Activated CD4-positive, alpha-beta T cell treated with anti-CD3 and anti-CD28 coated beads, Interleukin-2, amount 10 ng/mL, durations not matched to agents 7 days and 5 days (primary cell): Measurements from ENCODE around the gene GPBAR1. TPM values are rescaled to one million over a fixed set of nuclear protein-coding genes. Genes with fewer than 3 reads are reported as not detected.
"Not testable (repeated sequence)": the region's sequence is repeated elsewhere in the genome, so short reads cannot be mapped to it uniquely, and the experiment has no call there.

Source experiments
- CTCF ChIA-PET: fragments of 350-600 bp; sonication (Branson Sonifier 250); formaldehyde crosslinking; loops from one replicate; lab custom pipeline; 2021; ENCODE audit warnings: antibody characterized with exemption; lab: Charles Lee
- POLR2A ChIA-PET: fragments of 350-600 bp; sonication (Branson Sonifier 250); formaldehyde crosslinking; loops from one replicate; lab custom pipeline; 2021; ENCODE audit warnings: antibody characterized with exemption; lab: Charles Lee
- DNase-seq: peaks from one replicate; pipeline ENCODE4 v3.0.0-alpha.2; 2020
- H3K27ac Mint-ChIP-seq: one replicate; pipeline ENCODE4 v1.8.0; 2021; ENCODE audit warnings: mild to moderate bottlenecking, moderate library complexity, mixed read lengths
- H3K27me3 Mint-ChIP-seq: one replicate; pipeline ENCODE4 v1.8.0; 2021; ENCODE audit warnings: mixed read lengths
- H3K36me3 Mint-ChIP-seq: one replicate; pipeline ENCODE4 v1.8.0; 2021; ENCODE audit warnings: low read depth, mixed read lengths
- H3K4me1 Mint-ChIP-seq: one replicate; pipeline ENCODE4 v1.8.0; 2021; ENCODE audit warnings: mixed read lengths
- H3K4me3 Mint-ChIP-seq: one replicate; pipeline ENCODE4 v1.8.0; 2021; ENCODE audit warnings: mild to moderate bottlenecking, moderate library complexity, mixed read lengths
- H3K9me3 Mint-ChIP-seq: one replicate; pipeline ENCODE4 v1.8.0; 2021; ENCODE audit warnings: mixed read lengths
- microRNA-seq: library from miRNA; unstranded; fragments of <30 nt; microRNA quantifications from one replicate; pipeline ENCODE4 v1.2.0, GENCODE V29; 2021; ENCODE audit warnings: borderline microRNAs expressed, borderline replicate concordance
- total RNA-seq, 2 experiments: library from RNA; stranded (reverse); gene quantifications; one replicate each; pipeline ENCODE4 v1.2.3, GENCODE V29; 2021

The GPBAR1 gene
- total RNA-seq, 2 experiments from 2014 or later = 1.0 to 1.2 TPM

DNA sequence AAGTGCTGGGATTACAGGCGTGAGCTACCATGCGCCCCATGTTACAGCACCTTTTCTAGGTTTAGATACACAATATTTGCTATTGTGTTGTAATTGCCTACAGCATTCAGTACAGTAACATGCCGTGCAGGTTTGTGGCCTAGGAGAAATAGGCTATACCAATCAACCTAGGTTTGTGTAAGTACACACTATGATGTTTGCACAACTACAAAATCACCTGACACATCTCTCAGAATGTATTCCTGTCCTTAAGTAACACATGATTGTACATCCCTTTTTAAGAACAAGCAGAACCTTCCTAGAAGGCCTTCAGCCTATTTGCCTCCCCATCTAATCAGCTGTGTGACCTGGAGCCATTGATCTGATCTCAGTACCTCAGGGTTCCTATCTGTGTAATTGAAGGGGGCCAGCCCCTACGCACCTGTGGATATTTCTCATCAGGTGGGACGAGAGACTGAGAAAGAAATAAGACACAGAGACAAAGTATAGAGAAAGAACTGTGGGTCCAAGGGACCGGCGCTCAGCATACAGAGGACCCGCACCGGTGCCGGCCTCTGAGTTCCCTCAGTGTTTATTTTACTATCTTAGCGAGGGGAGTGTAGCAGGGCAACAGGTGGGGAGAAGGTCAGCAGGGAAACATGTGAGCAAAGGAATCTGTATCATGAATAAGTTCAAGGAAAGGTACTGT, 50.2 kb downstream of the GPBAR1 start:
- no peak overlapping the region for H3K4me3 Mint-ChIP-seq
- H3K36me3 Mint-ChIP-seq = peaks cover 2% of the 10 kb centered on the region
- peaks cover 16% of the 10 kb centered on the region for H3K4me1 Mint-ChIP-seq
- peaks cover 2% of the 10 kb centered on the region for H3K27me3 Mint-ChIP-seq
- no peak for DNase-seq
- H3K27ac Mint-ChIP-seq = peak overlapping the region; percentile 5
- POLR2A ChIA-PET = no interaction called here
- CTCF ChIA-PET = no interaction called here
- H3K9me3 Mint-ChIP-seq = no peaks in the 10 kb centered on the region

DNA sequence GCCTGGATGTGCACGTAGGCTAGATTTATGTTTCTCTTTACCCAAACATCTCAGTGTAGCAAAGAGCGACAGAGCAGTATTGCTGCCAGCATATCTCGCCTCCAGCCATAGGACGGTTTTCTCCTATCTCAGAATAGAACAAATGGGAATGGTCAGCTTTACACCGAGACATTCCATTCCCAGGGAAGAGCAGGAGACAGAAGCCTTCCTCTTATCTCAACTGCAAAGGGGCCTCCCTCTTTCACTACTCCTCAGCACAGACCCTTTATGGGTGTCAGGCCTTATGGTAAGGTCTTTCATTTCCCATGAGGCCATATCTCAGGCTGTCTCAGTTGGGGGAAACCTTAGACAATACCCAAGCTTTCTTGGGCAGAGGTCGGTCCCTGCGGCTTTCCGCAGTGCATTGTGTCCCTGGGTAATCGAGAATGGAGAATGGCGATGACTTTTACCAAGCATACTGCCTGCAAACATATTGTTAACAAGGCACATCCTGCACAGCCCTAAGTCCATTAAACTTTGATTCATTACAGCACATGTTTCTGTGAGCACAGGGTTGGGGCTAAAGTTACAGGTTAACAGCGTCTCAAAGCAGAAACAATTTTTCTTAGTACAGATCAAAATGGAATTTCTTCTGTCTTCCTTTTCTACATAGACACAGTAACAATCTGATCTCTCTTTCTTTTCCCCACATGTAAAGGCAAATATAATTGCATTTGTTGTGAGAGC, 50.9 kb downstream of the GPBAR1 start:
- CTCF ChIA-PET = interaction anchor here (0.9 kb wide), 1 partner anchor 45 kb away, joined by 3 read pairs; the partner anchor contains the start of gene CATIP
- peaks cover 22% of the 10 kb centered on the region for H3K4me1 Mint-ChIP-seq
- H3K9me3 Mint-ChIP-seq, H3K4me3 Mint-ChIP-seq, H3K27ac Mint-ChIP-seq, H3K27me3 Mint-ChIP-seq, DNase-seq, POLR2A ChIA-PET, H3K36me3 Mint-ChIP-seq: not testable (repeated sequence)

DNA sequence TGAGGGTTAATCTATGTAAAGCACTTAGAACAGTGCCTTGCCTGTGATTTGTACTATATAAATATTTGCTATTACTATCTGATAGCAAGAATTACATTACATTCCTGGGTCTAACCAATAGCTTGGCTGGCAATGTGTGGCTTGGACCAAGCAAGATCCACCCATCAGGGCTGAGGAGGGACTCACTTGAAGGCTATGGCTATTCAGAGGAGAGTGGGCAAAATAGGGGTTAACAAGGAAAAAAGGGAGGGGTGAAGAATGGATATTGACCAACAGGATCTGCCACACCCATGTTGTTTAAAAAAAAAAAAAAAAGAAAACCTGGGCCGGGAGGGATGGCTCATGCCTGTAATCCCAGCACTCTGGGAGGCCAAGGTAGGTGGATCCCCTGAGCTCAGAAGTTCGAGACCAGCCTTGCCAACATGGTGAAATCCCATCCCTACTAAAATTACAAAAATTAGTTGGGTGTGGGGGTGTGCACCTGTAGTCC, 51.5 kb downstream of the GPBAR1 start:
- no peak overlapping the region for H3K4me3 Mint-ChIP-seq
- peaks cover 27% of the 10 kb centered on the region for H3K4me1 Mint-ChIP-seq
- peaks cover 7% of the 10 kb centered on the region for H3K36me3 Mint-ChIP-seq
- H3K27ac Mint-ChIP-seq = no peak overlapping the region
- ChIA-PET POLR2A (no interaction called here), CTCF (interaction anchor here (0.6 to 0.9 kb wide), 4 partner anchors 41 to 105 kb away, joined by 3 to 4 read pairs (median 4); partner anchors contain the start of gene CATIP)
- H3K27me3 Mint-ChIP-seq = no peaks in the 10 kb centered on the region
- H3K9me3 Mint-ChIP-seq = no peaks in the 10 kb centered on the region
- no peak for DNase-seq

DNA sequence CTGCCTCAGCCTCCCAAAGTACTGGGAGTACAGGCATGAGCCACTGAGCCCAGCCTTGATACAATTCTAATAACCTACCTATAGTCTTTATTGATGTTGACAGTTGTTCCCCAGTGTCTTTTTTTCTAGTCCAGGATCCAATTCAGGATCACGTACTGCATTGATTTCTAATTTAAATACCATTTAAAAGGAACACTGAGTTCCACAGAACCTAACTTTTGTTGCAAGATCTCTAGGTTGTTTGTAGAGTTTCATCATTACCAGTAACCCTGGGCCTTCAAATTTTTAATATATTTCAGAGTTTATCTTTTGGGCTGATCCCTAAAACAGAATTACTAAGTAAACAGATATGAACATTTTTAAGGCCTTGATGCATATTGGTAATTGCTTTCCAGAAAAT, 52.5 kb downstream of the GPBAR1 start:
- Mint-ChIP-seq H3K4me1 (peaks cover 29% of the 10 kb centered on the region), H3K4me3 (no peak overlapping the region), H3K9me3 (no peaks in the 10 kb centered on the region), H3K27ac (no peak overlapping the region), H3K36me3 (peaks cover 9% of the 10 kb centered on the region), H3K27me3 (no peaks in the 10 kb centered on the region)
- POLR2A ChIA-PET = no interaction called here
- CTCF ChIA-PET = no interaction called here
- no peak for DNase-seq

Small RNA genes lying within 50 kb of the gene (microRNA-seq; reads per million reads assigned to microRNA genes)
- 2.7 reads per million, percentile 13 among the genes with 10 or more reads in this experiment for gene MIR6513

Other genes starting within 250 kb of the GPBAR1 start
- 1 to 10 TPM; 2.1 to 2.7 TPM for gene RUFY4, start 191.8 kb upstream of the GPBAR1 start, total RNA-seq
- under 1 TPM; 0.20 to 0.37 TPM for gene CXCR2, start 135.0 kb upstream of the GPBAR1 start, total RNA-seq
- 1 to 10 TPM in 1 of 2 experiments, under 1 TPM in 1; 0.99 to 1.1 TPM for gene CXCR1, start 94.1 kb upstream of the GPBAR1 start, total RNA-seq
- 100 to 1,000 TPM; 708 to 729 TPM for gene ARPC2, start 43.8 kb upstream of the GPBAR1 start, total RNA-seq
- 10 to 100 TPM; 42.3 to 51.1 TPM for gene AAMP, start 9.1 kb downstream of the GPBAR1 start, total RNA-seq
- gene PNKD, start 9.5 kb downstream of the GPBAR1 start, total RNA-seq = 10 to 100 TPM; 34.0 to 39.1 TPM
- gene TMBIM1, start 31.5 kb downstream of the GPBAR1 start, total RNA-seq = 100 to 1,000 TPM in 1 of 2 experiments, 10 to 100 TPM in 1; 99.3 to 101 TPM
- gene CATIP, start 95.8 kb downstream of the GPBAR1 start, total RNA-seq = not detected
- under 1 TPM; 0.17 TPM for gene SLC11A1, start 121.3 kb downstream of the GPBAR1 start, total RNA-seq
- 100 to 1,000 TPM; 186 to 208 TPM for gene CTDSP1, start 138.9 kb downstream of the GPBAR1 start, total RNA-seq
- under 1 TPM in 1 of 2 experiments, not detected in 1; 0.17 TPM for gene VIL1, start 158.1 kb downstream of the GPBAR1 start, total RNA-seq